NCI-H524 treated with DMSO at 0.1 percent for 48 hours (cell line): Measurements from ENCODE around the gene BRIP1.
"Not testable (repeated sequence)": the region's sequence is repeated elsewhere in the genome, so short reads cannot be mapped to it uniquely, and the experiment has no call there.

Experiments
- DNase-seq: peaks from one replicate; lab custom pipeline; 2025; lab: John Stamatoyannopoulos, UW

BRIP1 gene

GRCh38 chr17:61799812-61800484 is 63.4 kb downstream of the BRIP1 start:
- DNase-seq = no peak

GRCh38 chr17:61797283-61797682 is 66.0 kb downstream of the BRIP1 start:
- no peak for DNase-seq

DNA sequence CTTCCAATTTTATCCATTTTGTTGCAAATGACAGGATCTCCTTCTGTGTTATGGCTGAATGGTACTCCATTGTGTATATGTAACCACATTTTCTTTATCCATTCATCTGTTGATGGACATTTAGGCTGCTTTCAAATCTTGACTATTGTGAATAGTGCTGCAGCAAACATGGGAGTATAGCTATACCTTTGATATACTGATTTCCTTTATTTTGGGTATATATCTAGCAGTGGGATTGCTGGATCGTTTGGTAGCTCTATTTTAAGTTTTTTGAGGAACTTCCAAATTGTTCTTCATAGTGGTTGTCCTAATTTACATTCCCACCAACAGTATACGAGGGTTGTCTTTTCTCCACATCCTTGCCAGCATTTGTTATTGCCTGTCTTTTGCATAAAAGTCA is 67.8 kb downstream of the BRIP1 start:
- DNase-seq = no peak

DNA sequence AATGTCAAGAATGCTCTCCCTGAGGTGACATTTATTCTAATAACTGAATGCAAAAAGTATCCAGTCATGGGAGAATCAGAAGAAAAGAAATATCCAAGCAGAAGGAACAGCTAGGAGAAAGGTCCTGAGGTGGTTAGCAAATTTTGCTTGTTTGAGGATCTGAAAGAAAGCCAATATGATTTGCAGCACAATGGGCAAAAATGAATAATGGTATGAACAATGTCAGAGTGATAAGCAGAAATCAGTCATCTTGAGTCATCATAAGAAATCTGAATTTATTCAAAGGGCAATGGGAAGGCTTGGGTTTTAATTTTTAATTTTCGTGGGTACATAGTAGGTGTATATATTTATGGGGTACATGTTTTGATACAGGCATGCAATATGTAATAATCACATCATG is 68.5 kb downstream of the BRIP1 start:
- no peak for DNase-seq

GRCh38 chr17:61794242-61794641 is 69.1 kb downstream of the BRIP1 start:
- no peak for DNase-seq

GRCh38 chr17:61793565-61793964 is 69.8 kb downstream of the BRIP1 start:
- DNase-seq = no peak

DNA sequence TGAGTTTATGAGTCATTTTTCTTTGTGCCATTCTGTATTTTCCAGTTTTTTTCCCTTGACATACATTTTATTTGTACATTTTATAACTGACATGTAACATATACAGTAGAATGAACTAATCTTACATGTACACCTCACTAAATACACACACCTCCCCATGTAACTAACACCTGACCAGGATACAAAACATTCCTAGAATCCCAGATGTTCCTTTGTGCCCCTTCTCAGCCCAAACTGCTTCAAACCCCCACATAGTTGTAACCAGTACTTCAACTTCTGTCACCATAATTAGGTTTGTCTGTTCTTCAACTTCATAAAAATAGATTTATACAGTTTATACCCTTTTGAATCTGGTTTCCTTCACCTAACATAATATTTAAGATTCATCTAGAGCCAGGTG is 73.5 kb downstream of the BRIP1 start:
- DNase-seq = no peak

GRCh38 chr17:61786088-61786487 is 77.2 kb downstream of the BRIP1 start:
- DNase-seq = no peak

- DNase-seq = no peak
Observed at GRCh38 chr17:61784510-61784909, 78.8 kb downstream of the BRIP1 start.

DNA sequence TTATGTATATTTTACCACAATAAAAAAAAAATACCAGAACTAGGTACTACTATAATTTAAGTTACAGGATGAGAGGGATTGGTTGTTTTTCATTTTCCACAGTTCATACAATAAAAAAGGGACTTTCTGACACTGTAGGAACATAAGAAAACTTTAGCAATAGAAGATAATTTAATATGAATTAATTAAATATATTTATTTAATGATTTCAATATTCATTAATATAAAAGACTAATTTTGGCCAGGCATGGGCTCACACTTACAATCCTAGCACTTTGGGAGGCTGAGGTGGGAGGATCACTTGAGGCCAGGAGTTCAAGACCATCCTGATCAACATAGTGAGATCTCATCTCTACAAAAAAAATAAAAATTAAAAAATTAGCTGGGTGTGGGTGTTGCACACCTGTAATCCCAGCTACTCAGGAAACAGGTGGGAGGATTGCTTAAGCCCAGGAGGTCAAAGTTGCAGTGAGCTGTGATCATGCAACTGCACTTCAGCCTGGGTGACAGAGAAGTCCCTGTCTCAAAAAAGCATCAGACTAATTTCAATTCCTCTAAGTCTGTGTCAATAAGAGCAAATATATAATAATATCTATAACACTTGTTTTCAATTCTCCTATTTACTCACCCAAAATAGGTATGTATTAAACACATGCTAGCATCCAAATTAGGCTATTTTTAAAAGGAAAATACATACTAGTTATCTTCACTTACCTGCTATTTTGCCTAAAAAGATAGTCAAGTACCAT is 79.6 kb downstream of the BRIP1 start:
- DNase-seq = no peak

- no peak for DNase-seq
Observed at GRCh38 chr17:61783120-61783519, 80.2 kb downstream of the BRIP1 start.

GRCh38 chr17:61782683-61783082 is 80.6 kb downstream of the BRIP1 start:
- DNase-seq = no peak

DNA sequence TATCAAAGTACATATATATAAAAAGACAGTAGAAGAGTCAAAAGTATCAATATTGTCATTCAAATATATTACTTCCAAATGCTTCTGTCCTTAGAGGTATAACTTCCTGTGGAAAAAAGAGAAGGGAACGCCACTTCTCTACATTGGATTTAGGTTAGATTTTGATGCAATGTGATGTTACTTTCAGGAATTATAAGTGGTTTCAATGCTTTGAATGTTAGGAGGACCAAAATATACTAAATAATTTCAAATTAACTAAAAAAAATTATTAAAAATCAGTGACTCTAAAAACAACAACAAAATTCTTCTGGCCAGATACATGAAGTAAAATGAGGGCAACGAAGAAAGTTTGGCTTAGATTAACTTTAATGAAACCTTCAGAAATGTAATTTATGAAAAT is 88.0 kb downstream of the BRIP1 start:
- no peak for DNase-seq

DNA sequence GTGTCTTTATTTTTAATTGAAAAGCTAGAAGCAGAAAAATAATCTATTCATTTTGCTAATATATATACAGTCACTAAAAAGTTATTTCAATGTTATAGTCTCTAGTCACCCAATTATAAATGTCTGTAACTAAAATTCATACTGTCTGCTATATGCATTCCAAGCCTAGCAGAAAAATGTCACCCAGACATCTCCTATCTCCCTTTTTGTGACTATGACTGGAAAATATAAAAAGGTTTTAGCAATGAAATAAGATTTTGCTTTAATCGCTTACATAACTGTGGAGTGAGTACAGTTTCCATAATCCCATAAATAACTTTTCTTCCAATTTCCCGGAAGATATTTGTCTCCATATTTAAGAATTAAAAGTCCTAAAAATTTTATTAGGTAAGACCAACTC is 88.6 kb downstream of the BRIP1 start:
- DNase-seq = no peak

- DNase-seq = not testable (repeated sequence)
Observed at GRCh38 chr17:61774087-61774486, 89.2 kb downstream of the BRIP1 start.

DNA sequence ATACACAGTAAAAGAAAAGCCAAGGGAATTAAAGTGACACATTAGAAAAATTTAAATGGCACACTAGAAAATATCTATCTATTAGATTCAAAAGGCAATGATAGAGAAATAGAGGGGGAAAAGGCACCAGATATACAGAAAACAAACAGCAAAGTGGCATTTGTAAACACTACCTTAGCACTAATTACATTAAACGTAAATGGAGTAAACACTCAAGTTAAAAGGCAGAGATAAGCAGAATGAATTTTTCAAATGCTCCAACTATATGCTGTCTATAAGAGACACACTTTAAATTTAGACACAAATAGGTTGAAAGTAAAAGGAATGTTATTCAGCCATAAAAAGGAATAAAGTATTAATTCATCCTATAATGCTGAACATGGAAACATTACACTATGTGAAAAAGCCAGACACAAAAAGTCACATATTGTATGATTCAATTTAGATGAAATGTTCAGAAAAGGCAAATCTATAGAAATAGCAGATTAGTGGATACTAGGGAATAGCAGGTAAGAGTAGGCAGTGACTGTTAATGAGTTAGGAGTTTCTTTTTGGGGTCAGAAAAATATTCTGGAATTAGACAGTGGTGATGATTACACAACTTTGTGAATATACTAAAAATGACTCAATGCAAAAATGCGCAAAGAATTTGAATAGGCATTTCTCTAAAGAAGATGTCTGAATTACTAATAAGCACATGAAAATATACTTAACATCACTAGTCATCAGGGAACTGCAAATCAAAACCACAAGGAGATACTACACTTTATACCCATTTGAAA is 92.4 kb downstream of the BRIP1 start:
- no peak for DNase-seq

DNA sequence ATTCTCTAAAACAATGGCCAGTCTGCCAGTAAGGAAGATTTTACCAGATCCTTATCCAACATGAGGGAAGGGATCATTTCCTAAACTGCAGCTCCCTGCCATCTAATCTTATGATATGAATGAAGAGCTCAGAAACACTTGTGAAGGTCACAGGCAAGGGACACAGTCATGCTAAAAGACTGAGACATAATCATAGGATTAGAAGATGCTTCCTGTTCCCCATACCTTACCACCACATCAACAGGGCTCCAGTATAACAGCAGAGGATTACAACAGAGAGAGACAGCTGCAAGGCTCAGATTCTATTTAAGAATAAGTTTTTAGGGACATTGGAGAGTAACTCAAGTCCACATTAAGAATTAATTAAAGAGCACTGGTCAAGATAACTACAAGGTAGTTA is 93.3 kb downstream of the BRIP1 start:
- no peak for DNase-seq

DNA sequence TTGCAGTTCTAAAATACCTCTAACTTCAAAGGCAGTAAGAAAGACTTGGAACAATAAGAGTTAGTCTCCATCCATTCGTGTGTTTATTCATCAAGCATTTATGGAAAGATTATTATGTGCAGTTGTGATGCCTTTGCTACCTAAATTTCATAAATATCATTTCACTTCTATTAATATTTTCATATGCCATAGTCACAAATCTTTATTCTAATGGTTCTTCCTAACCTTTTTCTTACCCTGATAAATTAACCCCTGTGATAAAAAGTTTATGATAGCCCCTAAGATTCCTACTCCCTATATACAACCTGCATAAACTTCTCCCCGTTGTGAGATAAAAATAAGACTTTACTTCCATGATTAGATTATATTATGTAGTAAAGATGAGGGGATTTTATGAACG is 94.9 kb downstream of the BRIP1 start:
- DNase-seq = no peak

DNA sequence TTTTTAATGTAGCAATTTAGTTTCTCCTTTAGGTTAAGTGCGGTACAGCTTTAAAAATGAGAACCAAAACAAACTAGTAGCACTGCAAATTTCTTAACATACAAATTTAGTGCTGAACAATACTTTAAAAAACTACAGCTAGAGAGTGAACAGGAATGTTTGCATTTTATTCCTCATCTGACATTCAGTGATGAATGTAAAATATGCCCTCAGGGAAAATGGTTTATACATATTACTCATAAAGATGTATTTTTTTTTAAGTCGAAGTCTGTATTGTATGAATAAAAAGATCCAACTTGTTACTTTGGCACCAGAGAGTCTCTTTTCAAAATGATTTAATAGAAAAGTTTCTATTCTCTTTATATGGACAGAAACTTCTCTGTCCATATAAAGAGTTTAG is 96.8 kb downstream of the BRIP1 start:
- DNase-seq = no peak

DNA sequence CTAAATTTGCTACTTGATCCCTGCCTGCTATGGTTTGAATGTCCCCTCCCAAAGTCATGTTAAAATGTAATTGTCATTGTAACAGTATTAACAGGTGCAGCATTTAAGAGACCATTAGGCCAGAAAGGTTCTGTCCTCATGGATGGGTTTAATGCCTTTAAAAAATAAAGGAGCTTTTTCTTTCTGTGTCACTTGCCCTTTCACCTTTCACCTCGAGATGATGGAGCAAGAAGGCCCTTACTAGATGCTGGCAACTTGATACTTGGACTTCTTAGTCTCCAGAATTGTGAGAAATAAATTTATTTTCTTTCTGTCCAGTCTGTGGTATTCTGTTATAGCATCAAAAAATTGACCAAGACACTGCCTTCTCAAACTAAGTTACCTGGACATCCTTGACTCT is 98.5 kb downstream of the BRIP1 start:
- DNase-seq = no peak

- DNase-seq = no peak
Observed at GRCh38 chr17:61761827-61762226, 101.5 kb downstream of the BRIP1 start.

- no peak for DNase-seq
Observed at GRCh38 chr17:61759362-61759761, 104.0 kb downstream of the BRIP1 start.

DNA sequence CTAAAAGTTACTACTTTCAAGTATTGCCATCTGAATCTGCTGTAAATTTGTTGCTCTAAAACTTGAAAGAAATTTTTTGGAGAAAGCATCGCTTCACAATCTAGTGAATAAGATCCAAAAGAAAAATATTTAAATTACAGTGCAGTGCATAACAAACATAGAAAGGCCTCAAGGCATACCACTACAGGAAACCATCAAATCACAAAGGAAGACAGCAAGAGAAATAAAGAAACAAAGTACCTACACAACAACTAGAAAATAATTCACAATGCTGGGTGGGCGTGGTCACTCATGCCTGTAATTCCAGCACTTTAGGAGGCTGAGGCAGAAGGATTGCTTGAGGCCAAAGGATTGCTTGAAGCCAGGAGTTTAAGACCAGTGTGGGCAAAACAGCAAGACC is 104.9 kb downstream of the BRIP1 start:
- DNase-seq = no peak
